GM06990 (cell line): ENCODE results near the gene COL25A1.
"Not testable (repeated sequence)": the region's sequence is repeated elsewhere in the genome, so short reads cannot be mapped to it uniquely, and the experiment has no call there.

Source experiments
- DNase-seq: peaks from one replicate; pipeline ENCODE4 v3.0.0-alpha.2; 2011; ENCODE audit not compliant: insufficient read length; ENCODE audit errors: extremely low read depth
- H3K27me3 ChIP-seq: replicated peaks from 2 replicates; pipeline ENCODE4 v1.6.0; 2011; ENCODE audit warnings: low read length; ENCODE audit not compliant: control insufficient read depth, insufficient read depth
- H3K36me3 ChIP-seq: 2 replicates; pipeline ENCODE4 v1.5.1; 2011; ENCODE audit warnings: low read length; ENCODE audit not compliant: control insufficient read depth, insufficient read depth
- H3K4me3 ChIP-seq: replicated peaks from 2 replicates; pipeline ENCODE4 v1.5.1; 2011; ENCODE audit warnings: low read depth, mild to moderate bottlenecking, control low read depth, low read length
- CTCF ChIP-seq: IDR thresholded peaks from 2 replicates; pipeline ENCODE4 v1.5.1; 2011; ENCODE audit warnings: low read length, control low read depth, mild to moderate bottlenecking, inconsistent platforms; ENCODE audit not compliant: insufficient read depth, poor library complexity, severe bottlenecking

Gene COL25A1

DNA sequence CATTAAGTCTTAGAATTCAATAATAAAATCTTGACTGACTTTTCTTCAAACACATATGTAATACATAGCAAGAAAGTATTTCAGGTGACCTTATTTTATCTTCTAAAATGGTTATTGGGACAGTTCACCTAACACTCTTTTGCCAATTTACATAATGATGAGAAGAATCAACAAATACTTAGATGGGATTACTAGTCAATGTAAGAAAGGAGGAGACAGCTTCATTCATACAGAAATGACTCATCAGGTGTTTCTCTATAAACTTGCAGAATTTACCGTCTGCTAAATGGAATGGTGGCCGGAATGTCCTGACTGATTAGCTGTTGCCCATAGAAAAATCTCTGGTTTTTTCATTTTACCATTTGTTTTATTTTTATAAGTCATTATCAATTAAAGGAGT is 424.6 kb downstream of the COL25A1 start:
- H3K4me3 ChIP-seq = no peak overlapping the region
- no peak for TF ChIP-seq CTCF
- DNase-seq = no peak

GRCh38 chr4:108874806-108875205 is 427.7 kb downstream of the COL25A1 start:
- no peak for DNase-seq
- no peaks in the 10 kb centered on the region for H3K36me3 ChIP-seq
- no peaks in the 10 kb centered on the region for H3K27me3 ChIP-seq
- TF ChIP-seq CTCF = no peak
- H3K4me3 ChIP-seq = no peak overlapping the region

More for the DNA sequence above, 424.6 kb downstream of the COL25A1 start:
- Histone ChIP-seq H3K36me3 (no peaks in the 10 kb centered on the region), H3K27me3 (no peaks in the 10 kb centered on the region)

GRCh38 chr4:108869970-108870369 is 432.5 kb downstream of the COL25A1 start:
- H3K27me3 ChIP-seq, H3K4me3 ChIP-seq, H3K36me3 ChIP-seq, DNase-seq: not testable (repeated sequence)

GRCh38 chr4:108868606-108869227 is 433.7 kb downstream of the COL25A1 start:
- no peaks in the 10 kb centered on the region for H3K27me3 ChIP-seq
- H3K36me3 ChIP-seq = no peaks in the 10 kb centered on the region
- H3K4me3 ChIP-seq = no peak overlapping the region
- no peak for DNase-seq
- no peak for TF ChIP-seq CTCF

- no peak for TF ChIP-seq CTCF
- DNase-seq = no peak
- H3K36me3 ChIP-seq = no peaks in the 10 kb centered on the region
- H3K4me3 ChIP-seq = no peak overlapping the region
- no peaks in the 10 kb centered on the region for H3K27me3 ChIP-seq
Measured at GRCh38 chr4:108867476-108867875, 435.0 kb downstream of the COL25A1 start.

DNA sequence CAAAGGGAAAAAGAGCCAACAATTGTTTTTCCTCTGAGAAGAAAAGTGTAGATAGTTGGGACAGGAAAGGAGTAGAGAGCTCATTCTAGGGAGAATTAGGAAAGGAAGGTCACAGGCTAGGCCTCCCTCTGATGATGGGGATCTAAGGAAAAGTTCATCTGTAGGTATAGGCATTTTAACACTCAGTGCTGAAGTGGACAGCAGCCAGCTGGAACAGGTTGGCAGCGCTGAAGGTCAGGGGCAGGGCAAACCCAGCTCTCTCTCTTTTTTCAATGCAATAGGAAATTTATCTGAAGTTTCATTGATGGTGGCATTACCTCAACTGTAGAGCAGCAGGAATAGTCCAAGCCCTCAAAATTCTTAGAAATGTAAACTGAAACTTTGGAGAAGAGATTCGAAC is 441.1 kb downstream of the COL25A1 start:
- no peak overlapping the region for H3K4me3 ChIP-seq
- H3K27me3 ChIP-seq = no peaks in the 10 kb centered on the region
- DNase-seq = no peak
- H3K36me3 ChIP-seq = no peaks in the 10 kb centered on the region
- no peak for TF ChIP-seq CTCF
